HEK293T (cell line): ENCODE measurements around the gene BBS1.

Experiments used
- CTCF ChIA-PET: fragments of 350-600 bp; formaldehyde crosslinking; extraction: SDS; loops from one replicate; lab custom pipeline; 2021; ENCODE audit warnings: antibody characterized with exemption, inconsistent platforms; lab: Yijun Ruan, JAX
- POLR2A ChIA-PET: fragments of 350-600 bp; formaldehyde crosslinking; extraction: SDS; loops from one replicate; lab custom pipeline; 2020; ENCODE audit warnings: antibody characterized with exemption, inconsistent platforms; lab: Yijun Ruan, JAX
- DNase-seq: peaks from one replicate; pipeline ENCODE4 v3.0.0; 2012; ENCODE audit warnings: mixed read lengths; ENCODE audit errors: extremely low spot score
- ARNT ChIP-seq: fragments of 450-650 bp; IDR thresholded peaks from 2 replicates; pipeline ENCODE4 v1.6.1; 2017; ENCODE audit warnings: mild to moderate bottlenecking
- BHLHE40 ChIP-seq: fragments of 450-650 bp; IDR thresholded peaks from 2 replicates; pipeline ENCODE4 v1.6.1; 2016; ENCODE audit warnings: mild to moderate bottlenecking, moderate library complexity, borderline replicate concordance
- CTBP1 ChIP-seq: fragments of 450-650 bp; IDR thresholded peaks from 2 replicates; pipeline ENCODE4 v1.6.1; 2016; ENCODE audit warnings: borderline replicate concordance
- ELF4 ChIP-seq: fragments of 450-650 bp; IDR thresholded peaks from 2 replicates; pipeline ENCODE4 v1.6.1; 2017; ENCODE audit warnings: antibody characterized with exemption
- FOXA1 ChIP-seq: fragments of 450-650 bp; IDR thresholded peaks from 2 replicates; pipeline ENCODE4 v1.6.1; 2016; ENCODE audit warnings: mild to moderate bottlenecking
- FOXK2 ChIP-seq: fragments of 450-650 bp; IDR thresholded peaks from 2 replicates; pipeline ENCODE4 v1.6.1; 2016; ENCODE audit warnings: mild to moderate bottlenecking
- FOXM1 ChIP-seq: fragments of 450-650 bp; IDR thresholded peaks from 2 replicates; pipeline ENCODE4 v1.6.1; 2017; ENCODE audit warnings: mild to moderate bottlenecking, borderline replicate concordance
- HDGF ChIP-seq: fragments of 450-650 bp; IDR thresholded peaks from 2 replicates; pipeline ENCODE4 v1.6.1; 2017; ENCODE audit warnings: antibody characterized with exemption, borderline replicate concordance
- L3MBTL2 ChIP-seq: fragments of 450-650 bp; conservative IDR thresholded peaks from 2 replicates; pipeline ENCODE4 v1.6.1; 2016; ENCODE audit warnings: mild to moderate bottlenecking
- LEF1 ChIP-seq: fragments of 450-650 bp; IDR thresholded peaks from 2 replicates; pipeline ENCODE4 v1.6.1; 2017; ENCODE audit warnings: mild to moderate bottlenecking, borderline replicate concordance
- NFRKB ChIP-seq: fragments of 450-650 bp; IDR thresholded peaks from 2 replicates; pipeline ENCODE4 v1.6.1; 2016; ENCODE audit warnings: mild to moderate bottlenecking, moderate library complexity
- PKNOX1 ChIP-seq: fragments of 450-650 bp; IDR thresholded peaks from 2 replicates; pipeline ENCODE4 v1.6.1; 2016
- SP1 ChIP-seq: fragments of 450-650 bp; IDR thresholded peaks from 2 replicates; pipeline ENCODE4 v1.6.1; 2017
- SUZ12 ChIP-seq: fragments of 450-650 bp; IDR thresholded peaks from 2 replicates; pipeline ENCODE4 v1.6.1; 2016; ENCODE audit warnings: mild to moderate bottlenecking
- TARDBP ChIP-seq: fragments of 450-650 bp; IDR thresholded peaks from 2 replicates; pipeline ENCODE4 v1.6.1; 2016
- ZNF384 ChIP-seq: fragments of 450-650 bp; IDR thresholded peaks from 2 replicates; pipeline ENCODE4 v1.6.1; 2016

BBS1 gene

GRCh38 chr11:66476841-66477251 lies 33.6 kb upstream of the BBS1 start:
- CTCF ChIA-PET, result interaction anchor here (0.6 to 0.7 kb wide), 2 partner anchors 80 to 459 kb away, joined by 3 read pairs; no protein-coding TSS in a partner anchor
- TF ChIP-seq PKNOX1, result no peak
- TF ChIP-seq ELF4, result no peak
- TF ChIP-seq NFRKB, result no peak
- TF ChIP-seq FOXA1, result no peak
- TF ChIP-seq TARDBP, result no peak
- TF ChIP-seq ARNT, result no peak
- TF ChIP-seq LEF1, result no peak
- TF ChIP-seq SUZ12, result no peak
- no peak for TF ChIP-seq HDGF
- no peak for TF ChIP-seq BHLHE40
- no peak for TF ChIP-seq FOXM1
- TF ChIP-seq ZNF384, result no peak
- no peak for TF ChIP-seq FOXK2
- no peak for TF ChIP-seq SP1
- POLR2A ChIA-PET, result no interaction called here
- no peak for DNase-seq

GRCh38 chr11:66477263-66478201 lies 32.9 kb upstream of the BBS1 start:
- POLR2A ChIA-PET, result interaction anchor here (2.7 kb wide), 1 partner anchor 11 kb away, joined by 11 read pairs; the partner anchor contains the start of gene PELI3
- DNase-seq, result no peak
- CTCF ChIA-PET, result interaction anchor here (0.6 kb wide), 1 partner anchor 81 kb away, joined by 3 read pairs; no protein-coding TSS in a partner anchor
- TF ChIP-seq ELF4 (no peak), CTBP1 (no peak), FOXK2 (no peak), ARNT (no peak), L3MBTL2 (no peak), TARDBP (no peak)

- no peak for DNase-seq
- POLR2A ChIA-PET, result interaction anchor here (1.1 to 2.7 kb wide), 2 partner anchors 12 to 32 kb away, joined by 3 to 11 read pairs; partner anchors contain the start of genes BBS1 and PELI3
- TF ChIP-seq HDGF, result no peak
- no peak for TF ChIP-seq NFRKB
- no peak for TF ChIP-seq FOXM1
- peak; percentile 77 for TF ChIP-seq PKNOX1
- TF ChIP-seq FOXK2, result no peak
- peak; percentile 32; the same call in 1 of the 2 replicates for TF ChIP-seq CTBP1
- no peak for TF ChIP-seq TARDBP
- no peak for TF ChIP-seq SUZ12
- TF ChIP-seq BHLHE40, result no peak
- no peak for TF ChIP-seq FOXA1
- no peak for TF ChIP-seq ELF4
- TF ChIP-seq L3MBTL2, result no peak
- no peak for TF ChIP-seq SP1
- no peak for TF ChIP-seq ARNT
- TF ChIP-seq ZNF384, result no peak
- no peak for TF ChIP-seq LEF1
- CTCF ChIA-PET, result interaction anchor here (0.6 to 1.2 kb wide), 5 partner anchors 8 to 71 kb away, joined by 3 to 8 read pairs (median 4); no protein-coding TSS in a partner anchor
Measured at GRCh38 chr11:66478729-66479393, 31.6 kb upstream of the BBS1 start.

GRCh38 chr11:66479394-66480116 lies 30.9 kb upstream of the BBS1 start:
- TF ChIP-seq SP1 (no peak), LEF1 (no peak), CTBP1 (no peak), FOXK2 (no peak), PKNOX1 (no peak)
- ChIA-PET CTCF (interaction anchor here (0.6 to 1.2 kb wide), 8 partner anchors 9 to 72 kb away, joined by 3 to 8 read pairs (median 4); partner anchors contain the start of gene MRPL11), POLR2A (interaction anchor here (0.9 to 2.7 kb wide), 13 partner anchors 9 to 198 kb away, joined by 3 to 14 read pairs (median 6); partner anchors contain the start of genes ACTN3, BBS1, MRPL11 and PELI3)
- DNase-seq, result no peak
